ENCODE data around the gene CSNK2A1. TPM values are rescaled to one million over a fixed set of nuclear protein-coding genes. Genes with fewer than 3 reads are reported as not detected.

The CSNK2A1 gene
- total and polyA plus RNA-seq, 4 donors = 17.0 to 60.3 (median 39.7) TPM

DNA sequence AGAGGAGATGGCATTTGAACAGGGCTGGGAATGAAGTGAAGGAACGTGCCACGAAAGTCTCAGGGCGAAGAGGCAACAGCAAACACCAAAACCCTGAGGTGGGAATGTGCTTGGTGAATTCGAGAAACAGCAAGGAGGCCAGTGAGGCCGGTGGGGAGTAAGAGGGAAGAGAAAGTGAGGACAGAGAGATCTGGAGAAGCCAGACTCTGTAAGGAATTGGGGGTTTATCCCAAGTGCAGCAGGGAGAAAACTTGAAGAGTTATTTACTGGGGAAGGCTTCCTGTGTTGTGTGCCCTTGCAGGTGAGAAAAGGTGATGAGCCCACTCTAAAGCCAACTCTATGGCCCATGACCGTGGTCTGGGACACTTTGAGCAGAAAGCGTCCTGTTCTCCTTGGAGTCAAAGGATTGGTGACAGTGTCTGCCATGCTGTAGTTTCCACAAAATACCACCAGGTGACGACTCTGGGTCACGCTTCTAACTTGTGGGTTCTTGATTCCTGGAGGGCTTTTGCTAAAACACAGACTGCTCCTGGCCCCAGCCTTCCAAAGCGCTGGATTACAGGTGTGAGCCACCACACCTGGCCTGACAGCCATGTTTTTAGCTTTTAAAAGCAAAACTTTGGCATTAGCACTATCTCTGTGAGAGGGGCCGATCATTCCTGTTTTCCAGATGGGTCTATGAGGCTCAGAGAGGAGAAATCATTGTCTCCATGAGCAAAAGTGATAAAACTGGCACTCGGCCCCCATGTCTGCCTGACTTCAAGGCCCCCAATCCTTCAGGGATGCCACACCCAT is 18.0 kb upstream of the CSNK2A1 start:
- H3K27me3 ChIP-seq (ENCODE audit: control insufficient read depth in 4 of 4, insufficient read depth in 4 of 4, low read length in 3 of 4) = peaks cover 0 to 8% (median 0%) of the 10 kb centered on the region in 4 donors
- no peak overlapping the region for H3K27ac ChIP-seq (ENCODE audit: low read depth in 1 of 2, low read length in 2 of 2)
- no peaks in the 10 kb centered on the region for H3K4me1 ChIP-seq (ENCODE audit: control insufficient read depth in 4 of 4, insufficient read depth in 4 of 4, low read length in 3 of 4)
- peak; percentile 66 for DNase-seq (ENCODE audit: low spot score)
- no peaks in the 10 kb centered on the region for H3K36me3 ChIP-seq (ENCODE audit: control insufficient read depth in 4 of 4, insufficient read depth in 3 of 4, low read depth in 1 of 4, low read length in 3 of 4)
- TF ChIP-seq, protein P1, sequence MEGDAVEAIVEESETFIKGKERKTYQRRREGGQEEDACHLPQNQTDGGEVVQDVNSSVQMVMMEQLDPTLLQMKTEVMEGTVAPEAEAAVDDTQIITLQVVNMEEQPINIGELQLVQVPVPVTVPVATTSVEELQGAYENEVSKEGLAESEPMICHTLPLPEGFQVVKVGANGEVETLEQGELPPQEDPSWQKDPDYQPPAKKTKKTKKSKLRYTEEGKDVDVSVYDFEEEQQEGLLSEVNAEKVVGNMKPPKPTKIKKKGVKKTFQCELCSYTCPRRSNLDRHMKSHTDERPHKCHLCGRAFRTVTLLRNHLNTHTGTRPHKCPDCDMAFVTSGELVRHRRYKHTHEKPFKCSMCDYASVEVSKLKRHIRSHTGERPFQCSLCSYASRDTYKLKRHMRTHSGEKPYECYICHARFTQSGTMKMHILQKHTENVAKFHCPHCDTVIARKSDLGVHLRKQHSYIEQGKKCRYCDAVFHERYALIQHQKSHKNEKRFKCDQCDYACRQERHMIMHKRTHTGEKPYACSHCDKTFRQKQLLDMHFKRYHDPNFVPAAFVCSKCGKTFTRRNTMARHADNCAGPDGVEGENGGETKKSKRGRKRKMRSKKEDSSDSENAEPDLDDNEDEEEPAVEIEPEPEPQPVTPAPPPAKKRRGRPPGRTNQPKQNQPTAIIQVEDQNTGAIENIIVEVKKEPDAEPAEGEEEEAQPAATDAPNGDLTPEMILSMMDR (IDR thresholded peaks at IDR 0.05; ENCODE audit: low read depth, low read length, missing input control) = peak; percentile 98
- TF ChIP-seq RAD21 (IDR thresholded peaks at IDR 0.05) (peak; percentile 94 to 97), NR2F2 (IDR thresholded peaks at IDR 0.05) (no peak)
- no peak overlapping the region for H3K9ac ChIP-seq (ENCODE audit: low read depth in 1 of 2, low read length in 2 of 2)
- WGBS = 35% methylated on average over 12 of the region's 12 CpGs
- no peak overlapping the region for H3K4me3 ChIP-seq (ENCODE audit: low read depth in 1 of 3, low read length in 3 of 3)
- no peaks in the 10 kb centered on the region for H3K9me3 ChIP-seq (ENCODE audit: control insufficient read depth in 4 of 4, low read length in 3 of 4)

DNA sequence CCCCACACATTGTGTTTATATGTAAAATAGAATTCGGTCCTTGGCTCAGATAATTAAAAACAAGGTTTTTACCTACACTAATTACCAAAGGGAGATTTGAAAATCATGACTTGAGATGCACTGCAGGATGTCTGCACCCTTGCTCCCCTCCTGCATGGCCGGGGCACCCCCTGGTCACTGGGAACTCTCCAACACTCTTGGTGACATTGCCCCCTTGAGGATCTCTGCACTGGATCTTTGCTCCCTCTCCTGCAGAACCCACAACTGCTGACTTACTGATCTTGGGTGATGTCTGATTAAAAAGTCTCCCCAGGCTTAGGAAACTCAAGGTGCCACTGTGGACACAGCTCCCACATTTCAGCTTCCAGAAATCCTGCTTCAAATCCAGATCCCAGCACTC is 17.1 kb upstream of the CSNK2A1 start:
- no peak for TF ChIP-seq FOXA2 (IDR thresholded peaks at IDR 0.05)
- no peak for TF ChIP-seq TAF1 (conservative IDR thresholded peaks at IDR 0.05)
- TF ChIP-seq HNF4G (IDR thresholded peaks at IDR 0.05) = no peak
- TF ChIP-seq RXRA (IDR thresholded peaks at IDR 0.05) = no peak
- TF ChIP-seq NR2F2 (IDR thresholded peaks at IDR 0.05) = no peak
- TF ChIP-seq EGR1 (IDR thresholded peaks at IDR 0.05; ENCODE audit: low read depth in 2 of 2) = no peak
- no peak for TF ChIP-seq HNF4A (conservative IDR thresholded peaks at IDR 0.05)
- no peak overlapping the region for H3K27ac ChIP-seq (ENCODE audit: low read depth in 1 of 2, low read length in 2 of 2)
- no peak for DNase-seq (ENCODE audit: low spot score)
- no peak overlapping the region for H3K4me3 ChIP-seq (ENCODE audit: low read depth in 1 of 3, low read length in 3 of 3)
- H3K27me3 ChIP-seq (ENCODE audit: control insufficient read depth in 4 of 4, insufficient read depth in 4 of 4, low read length in 3 of 4) = peaks cover 0 to 6% (median 0%) of the 10 kb centered on the region in 4 donors
- no peak overlapping the region for H3K9ac ChIP-seq (ENCODE audit: low read depth in 1 of 2, low read length in 2 of 2)
- 45% methylated on average over 2 of the region's 2 CpGs for WGBS
- no peaks in the 10 kb centered on the region for H3K9me3 ChIP-seq (ENCODE audit: control insufficient read depth in 4 of 4, low read length in 3 of 4)
- H3K36me3 ChIP-seq (ENCODE audit: control insufficient read depth in 4 of 4, insufficient read depth in 3 of 4, low read depth in 1 of 4, low read length in 3 of 4) = no peaks in the 10 kb centered on the region
- H3K4me1 ChIP-seq (ENCODE audit: control insufficient read depth in 4 of 4, insufficient read depth in 4 of 4, low read length in 3 of 4) = no peaks in the 10 kb centered on the region

DNA sequence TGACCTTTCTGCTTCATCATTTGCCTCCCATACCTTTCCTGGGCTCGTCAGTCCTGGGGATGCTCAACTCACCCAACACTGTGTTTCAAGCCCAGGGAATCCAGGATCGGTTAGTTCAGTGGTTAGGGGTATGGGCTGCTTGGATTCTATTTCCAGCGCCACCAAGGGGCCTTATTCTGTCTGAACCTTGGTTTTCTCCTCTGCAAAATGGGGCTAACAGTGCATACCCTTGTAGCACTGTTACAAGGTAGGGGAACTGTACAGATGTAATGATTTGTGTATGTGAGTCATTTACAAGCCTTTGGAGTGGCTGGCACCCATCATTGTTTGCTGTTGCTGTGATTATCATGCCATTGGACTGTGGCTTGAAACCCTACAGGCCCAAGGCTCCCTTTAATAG is 14.5 kb upstream of the CSNK2A1 start:
- 86% methylated on average over 3 of the region's 3 CpGs for WGBS
- H3K27me3 ChIP-seq (ENCODE audit: control insufficient read depth in 4 of 4, insufficient read depth in 4 of 4, low read length in 3 of 4) = peaks cover 0 to 6% (median 0%) of the 10 kb centered on the region in 4 donors

More for the DNA sequence above, 14.5 kb upstream of the CSNK2A1 start:
- H3K27ac ChIP-seq (ENCODE audit: low read depth in 1 of 2, low read length in 2 of 2) = no peak overlapping the region
- no peaks in the 10 kb centered on the region for H3K36me3 ChIP-seq (ENCODE audit: control insufficient read depth in 4 of 4, insufficient read depth in 3 of 4, low read depth in 1 of 4, low read length in 3 of 4)
- no peak overlapping the region for H3K9ac ChIP-seq (ENCODE audit: low read depth in 1 of 2, low read length in 2 of 2)
- no peaks in the 10 kb centered on the region for H3K4me1 ChIP-seq (ENCODE audit: control insufficient read depth in 4 of 4, insufficient read depth in 4 of 4, low read length in 3 of 4)
- no peak for DNase-seq (ENCODE audit: low spot score)
- no peak for TF ChIP-seq YY1 (IDR thresholded peaks at IDR 0.05)
- no peak for TF ChIP-seq FOXA1 (IDR thresholded peaks at IDR 0.05)
- TF ChIP-seq RAD21 (IDR thresholded peaks at IDR 0.05) = no peak
- TF ChIP-seq, protein P2, sequence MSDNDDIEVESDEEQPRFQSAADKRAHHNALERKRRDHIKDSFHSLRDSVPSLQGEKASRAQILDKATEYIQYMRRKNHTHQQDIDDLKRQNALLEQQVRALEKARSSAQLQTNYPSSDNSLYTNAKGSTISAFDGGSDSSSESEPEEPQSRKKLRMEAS (IDR thresholded peaks at IDR 0.05) = no peak
- TF ChIP-seq, protein P3, sequence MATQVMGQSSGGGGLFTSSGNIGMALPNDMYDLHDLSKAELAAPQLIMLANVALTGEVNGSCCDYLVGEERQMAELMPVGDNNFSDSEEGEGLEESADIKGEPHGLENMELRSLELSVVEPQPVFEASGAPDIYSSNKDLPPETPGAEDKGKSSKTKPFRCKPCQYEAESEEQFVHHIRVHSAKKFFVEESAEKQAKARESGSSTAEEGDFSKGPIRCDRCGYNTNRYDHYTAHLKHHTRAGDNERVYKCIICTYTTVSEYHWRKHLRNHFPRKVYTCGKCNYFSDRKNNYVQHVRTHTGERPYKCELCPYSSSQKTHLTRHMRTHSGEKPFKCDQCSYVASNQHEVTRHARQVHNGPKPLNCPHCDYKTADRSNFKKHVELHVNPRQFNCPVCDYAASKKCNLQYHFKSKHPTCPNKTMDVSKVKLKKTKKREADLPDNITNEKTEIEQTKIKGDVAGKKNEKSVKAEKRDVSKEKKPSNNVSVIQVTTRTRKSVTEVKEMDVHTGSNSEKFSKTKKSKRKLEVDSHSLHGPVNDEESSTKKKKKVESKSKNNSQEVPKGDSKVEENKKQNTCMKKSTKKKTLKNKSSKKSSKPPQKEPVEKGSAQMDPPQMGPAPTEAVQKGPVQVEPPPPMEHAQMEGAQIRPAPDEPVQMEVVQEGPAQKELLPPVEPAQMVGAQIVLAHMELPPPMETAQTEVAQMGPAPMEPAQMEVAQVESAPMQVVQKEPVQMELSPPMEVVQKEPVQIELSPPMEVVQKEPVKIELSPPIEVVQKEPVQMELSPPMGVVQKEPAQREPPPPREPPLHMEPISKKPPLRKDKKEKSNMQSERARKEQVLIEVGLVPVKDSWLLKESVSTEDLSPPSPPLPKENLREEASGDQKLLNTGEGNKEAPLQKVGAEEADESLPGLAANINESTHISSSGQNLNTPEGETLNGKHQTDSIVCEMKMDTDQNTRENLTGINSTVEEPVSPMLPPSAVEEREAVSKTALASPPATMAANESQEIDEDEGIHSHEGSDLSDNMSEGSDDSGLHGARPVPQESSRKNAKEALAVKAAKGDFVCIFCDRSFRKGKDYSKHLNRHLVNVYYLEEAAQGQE (IDR thresholded peaks at IDR 0.05) = no peak
- no peak for TF ChIP-seq NR2F2 (IDR thresholded peaks at IDR 0.05)
- TF ChIP-seq SP1 (IDR thresholded peaks at IDR 0.05) = no peak
- no peak for TF ChIP-seq GABPA (IDR thresholded peaks at IDR 0.05 in 1 of 2, conservative IDR thresholded peaks at IDR 0.05 in 1 of 2)
- TF ChIP-seq, protein P4, sequence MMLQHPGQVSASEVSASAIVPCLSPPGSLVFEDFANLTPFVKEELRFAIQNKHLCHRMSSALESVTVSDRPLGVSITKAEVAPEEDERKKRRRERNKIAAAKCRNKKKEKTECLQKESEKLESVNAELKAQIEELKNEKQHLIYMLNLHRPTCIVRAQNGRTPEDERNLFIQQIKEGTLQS (IDR thresholded peaks at IDR 0.05) = no peak
- no peak for TF ChIP-seq JUND (IDR thresholded peaks at IDR 0.05)
- TF ChIP-seq HNF4A (conservative IDR thresholded peaks at IDR 0.05) = no peak
- TF ChIP-seq HNF4G (IDR thresholded peaks at IDR 0.05) = no peak
- TF ChIP-seq, protein P1 (IDR thresholded peaks at IDR 0.05; ENCODE audit: low read depth, low read length, missing input control) = no peak
- no peak for TF ChIP-seq RXRA (IDR thresholded peaks at IDR 0.05)
- no peak for TF ChIP-seq FOXA2 (IDR thresholded peaks at IDR 0.05)
- TF ChIP-seq EGR1 (IDR thresholded peaks at IDR 0.05; ENCODE audit: low read depth in 2 of 2) = no peak
- no peaks in the 10 kb centered on the region for H3K9me3 ChIP-seq (ENCODE audit: control insufficient read depth in 4 of 4, low read length in 3 of 4)
- no peak overlapping the region for H3K4me3 ChIP-seq (ENCODE audit: low read depth in 1 of 3, low read length in 3 of 3)
